Activated CD8-positive, alpha-beta memory T cell treated with anti-CD3 and anti-CD28 coated beads, Interleukin-2, amount 10 ng/mL, durations not matched to agents 7 days and 5 days (primary cell): ENCODE data around the gene OSGIN1. TPM values are rescaled to one million over a fixed set of nuclear protein-coding genes. Genes with fewer than 3 reads are reported as not detected.

Experiments
- ATAC-seq: fragments of 150-1000 bp; cut with Tn5 transposase; one replicate; pipeline ENCODE4 v1.10.0; 2021; ENCODE audit warnings: moderate library complexity
- CTCF ChIA-PET: fragments of 350-600 bp; sonication (Branson Sonifier 250); formaldehyde crosslinking; loops from one replicate; lab custom pipeline; 2021; ENCODE audit warnings: antibody characterized with exemption; lab: Charles Lee
- DNase-seq: peaks from one replicate; pipeline ENCODE4 v3.0.0-alpha.2; 2020
- H3K27ac Mint-ChIP-seq: one replicate; pipeline ENCODE4 v1.8.0; 2021; ENCODE audit warnings: mild to moderate bottlenecking, mixed read lengths
- H3K27me3 Mint-ChIP-seq: one replicate; pipeline ENCODE4 v1.8.0; 2021; ENCODE audit warnings: mixed read lengths
- H3K36me3 Mint-ChIP-seq: one replicate; pipeline ENCODE4 v1.8.0; 2021; ENCODE audit warnings: mild to moderate bottlenecking, mixed read lengths
- H3K4me1 Mint-ChIP-seq: one replicate; pipeline ENCODE4 v1.8.0; 2021; ENCODE audit warnings: mixed read lengths
- H3K4me3 Mint-ChIP-seq: one replicate; pipeline ENCODE4 v1.8.0; 2021; ENCODE audit warnings: mild to moderate bottlenecking, moderate library complexity, mixed read lengths
- H3K9me3 Mint-ChIP-seq: one replicate; pipeline ENCODE4 v1.8.0; 2022; ENCODE audit warnings: low read depth, mixed read lengths
- total RNA-seq, 2 experiments: library from RNA; stranded (reverse); gene quantifications; one replicate each; pipeline ENCODE4 v1.2.3, GENCODE V29; 2021

Gene OSGIN1
- total RNA-seq, 2 experiments from 2014 or later, result 0.21 to 0.93 TPM

DNA sequence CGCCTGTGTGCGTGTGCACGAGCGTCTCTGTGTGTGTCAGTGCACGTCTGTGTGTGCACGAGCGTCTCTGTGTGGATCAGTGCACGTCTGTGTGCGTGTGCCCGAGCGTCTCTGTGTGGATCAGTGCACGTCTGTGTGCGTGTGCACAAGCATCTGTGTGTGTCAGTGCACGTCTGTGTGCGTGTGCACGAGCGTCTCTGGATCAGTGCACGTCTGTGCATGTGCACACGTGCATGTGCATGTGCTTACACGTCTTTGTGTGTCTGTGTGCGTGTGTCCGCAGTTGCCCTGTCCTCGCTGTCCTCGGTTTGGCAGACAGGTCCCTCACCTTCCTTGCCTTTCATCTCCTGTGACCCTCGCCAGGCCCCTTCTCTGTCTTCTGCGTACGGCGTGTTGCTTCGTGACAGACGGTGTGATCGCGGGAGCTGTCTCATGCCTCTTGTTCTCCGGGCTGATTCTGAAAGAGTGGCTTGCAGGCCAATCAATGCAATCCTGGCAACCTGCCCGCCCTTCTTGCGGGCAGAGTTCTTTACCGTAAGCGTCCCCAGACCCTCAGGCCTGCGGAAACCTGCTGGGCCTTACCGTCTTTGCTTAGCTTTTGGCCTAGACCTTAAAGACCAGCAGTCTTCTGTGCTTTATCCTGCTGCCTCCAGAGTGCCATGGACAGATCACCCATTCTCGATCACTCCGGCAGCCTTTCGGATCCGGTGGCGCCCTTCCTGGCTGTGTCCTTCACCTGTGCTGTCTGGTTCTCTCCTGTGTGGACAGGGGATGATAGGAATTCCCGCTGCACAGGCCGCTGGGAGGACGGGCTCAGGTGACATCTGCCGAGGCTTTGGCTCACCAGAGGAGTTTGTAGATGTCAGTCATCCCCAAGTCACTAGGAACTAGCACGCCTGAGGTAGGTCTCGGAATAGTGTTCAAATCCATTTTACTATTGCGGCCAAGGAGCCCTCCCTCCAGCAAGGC is 35.6 kb upstream of the OSGIN1 start:
- no peak overlapping the region for H3K27ac Mint-ChIP-seq
- no peak overlapping the region for H3K4me3 Mint-ChIP-seq
- ATAC-seq (no peak), DNase-seq (no peak)
- H3K27me3 Mint-ChIP-seq, result no peaks in the 10 kb centered on the region
- H3K4me1 Mint-ChIP-seq, result no peaks in the 10 kb centered on the region
- H3K9me3 Mint-ChIP-seq, result peaks cover 7% of the 10 kb centered on the region
- peaks cover 37% of the 10 kb centered on the region for H3K36me3 Mint-ChIP-seq
- CTCF ChIA-PET, result no interaction called here

DNA sequence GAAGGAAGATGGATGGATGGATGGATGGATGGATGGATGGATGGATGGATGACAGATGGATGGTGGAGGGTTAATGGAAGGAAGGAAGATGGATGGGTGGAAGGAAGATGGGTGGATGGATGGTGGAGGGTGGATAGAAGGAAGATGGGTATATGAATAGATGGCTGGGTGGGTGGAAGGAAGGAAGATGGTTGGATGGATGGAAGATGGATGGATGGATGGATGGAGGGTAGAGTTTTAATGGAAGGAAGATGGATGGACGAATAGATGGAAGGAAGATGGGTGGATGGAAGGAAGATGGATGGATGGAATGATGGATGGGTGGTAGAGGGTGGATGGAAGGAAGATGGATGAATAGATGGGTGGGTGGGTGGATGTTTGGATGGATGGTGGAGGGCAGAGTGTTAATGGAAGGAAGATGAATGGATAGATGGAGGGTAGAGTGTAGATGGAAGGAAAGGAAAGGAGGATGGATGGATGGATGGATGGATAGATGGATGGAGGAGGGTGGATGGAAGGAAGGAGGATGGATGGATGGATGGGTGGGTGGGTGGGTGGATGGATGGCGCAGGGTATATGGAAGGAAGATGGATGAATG is 32.0 kb upstream of the OSGIN1 start:
- Mint-ChIP-seq H3K27me3 (no peaks in the 10 kb centered on the region), H3K27ac (no peak overlapping the region), H3K9me3 (peaks cover 7% of the 10 kb centered on the region), H3K4me1 (no peaks in the 10 kb centered on the region), H3K36me3 (peaks cover 32% of the 10 kb centered on the region), H3K4me3 (no peak overlapping the region)
- DNase-seq (no peak), ATAC-seq (no peak)
- CTCF ChIA-PET, result no interaction called here

DNA sequence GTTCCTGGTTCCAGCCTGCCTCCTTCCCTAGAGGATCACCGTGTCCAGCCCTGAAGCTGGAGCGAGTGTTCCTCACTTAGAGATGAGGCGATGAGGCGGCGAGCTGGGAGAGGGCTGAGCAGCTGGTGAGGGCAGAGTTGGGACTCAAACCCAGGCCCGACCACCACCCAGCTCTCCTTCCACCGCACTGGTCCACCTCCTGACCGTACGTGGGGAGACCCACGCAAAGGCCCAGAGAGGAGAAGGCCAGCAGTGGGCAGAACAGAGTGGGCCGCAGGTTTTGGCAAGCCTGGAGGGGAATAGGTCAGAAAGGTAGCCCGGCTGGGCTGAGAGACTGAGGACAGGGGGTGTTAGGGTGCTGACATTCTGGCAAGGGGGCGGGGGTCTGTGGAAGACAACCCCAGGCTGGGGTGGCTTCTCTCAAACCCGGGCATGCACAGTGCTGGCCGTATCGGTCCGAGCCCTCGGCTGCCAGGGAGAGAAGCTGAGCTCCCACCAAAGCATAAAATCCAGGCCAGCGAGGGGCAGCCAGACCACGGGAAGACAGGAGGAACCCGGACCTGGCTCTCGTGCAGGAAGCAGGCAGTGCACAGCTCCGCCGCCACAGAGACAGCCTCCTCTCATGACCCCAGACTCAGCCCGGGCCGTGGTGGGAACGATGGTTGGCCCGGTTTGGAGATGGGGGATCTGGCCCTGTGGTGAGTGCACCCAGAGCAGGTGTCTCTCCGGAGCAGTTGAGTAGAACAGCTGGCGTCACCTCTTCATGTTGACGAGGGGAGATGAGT is 29.3 kb upstream of the OSGIN1 start:
- H3K4me3 Mint-ChIP-seq, result no peak overlapping the region
- H3K9me3 Mint-ChIP-seq, result peaks cover 4% of the 10 kb centered on the region
- H3K4me1 Mint-ChIP-seq, result no peaks in the 10 kb centered on the region
- CTCF ChIA-PET, result interaction anchor here (1.0 kb wide), 1 partner anchor 97 kb away, joined by 3 read pairs; no protein-coding TSS in a partner anchor
- H3K36me3 Mint-ChIP-seq, result peaks cover 11% of the 10 kb centered on the region
- no peak overlapping the region for H3K27ac Mint-ChIP-seq
- no peaks in the 10 kb centered on the region for H3K27me3 Mint-ChIP-seq
- ATAC-seq, result no peak
- DNase-seq, result no peak

DNA sequence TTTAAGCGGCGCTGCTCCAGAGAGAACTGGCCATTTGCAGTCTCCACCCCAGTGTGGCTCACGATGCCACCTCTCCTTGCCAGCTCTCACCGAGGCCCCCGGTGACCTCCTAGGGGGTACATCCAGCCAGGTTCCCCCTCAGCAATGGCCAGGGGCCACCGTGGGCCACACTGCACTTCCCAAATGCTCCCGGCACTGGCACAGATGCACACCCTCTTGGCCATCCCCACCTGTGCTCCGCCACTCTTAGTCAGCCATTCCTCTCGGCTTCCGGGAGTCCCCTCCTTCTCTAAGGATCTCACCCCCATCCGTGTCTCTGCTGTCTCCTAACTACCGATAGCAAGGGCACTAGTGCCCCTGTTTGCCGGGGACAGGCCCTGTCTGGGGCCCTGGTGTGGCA is 28.4 kb upstream of the OSGIN1 start:
- no peak for ATAC-seq
- Mint-ChIP-seq H3K4me3 (no peak overlapping the region), H3K4me1 (no peaks in the 10 kb centered on the region), H3K27me3 (no peaks in the 10 kb centered on the region), H3K36me3 (peaks cover 2% of the 10 kb centered on the region), H3K9me3 (no peaks in the 10 kb centered on the region), H3K27ac (no peak overlapping the region)
- CTCF ChIA-PET, result no interaction called here
- DNase-seq, result no peak

DNA sequence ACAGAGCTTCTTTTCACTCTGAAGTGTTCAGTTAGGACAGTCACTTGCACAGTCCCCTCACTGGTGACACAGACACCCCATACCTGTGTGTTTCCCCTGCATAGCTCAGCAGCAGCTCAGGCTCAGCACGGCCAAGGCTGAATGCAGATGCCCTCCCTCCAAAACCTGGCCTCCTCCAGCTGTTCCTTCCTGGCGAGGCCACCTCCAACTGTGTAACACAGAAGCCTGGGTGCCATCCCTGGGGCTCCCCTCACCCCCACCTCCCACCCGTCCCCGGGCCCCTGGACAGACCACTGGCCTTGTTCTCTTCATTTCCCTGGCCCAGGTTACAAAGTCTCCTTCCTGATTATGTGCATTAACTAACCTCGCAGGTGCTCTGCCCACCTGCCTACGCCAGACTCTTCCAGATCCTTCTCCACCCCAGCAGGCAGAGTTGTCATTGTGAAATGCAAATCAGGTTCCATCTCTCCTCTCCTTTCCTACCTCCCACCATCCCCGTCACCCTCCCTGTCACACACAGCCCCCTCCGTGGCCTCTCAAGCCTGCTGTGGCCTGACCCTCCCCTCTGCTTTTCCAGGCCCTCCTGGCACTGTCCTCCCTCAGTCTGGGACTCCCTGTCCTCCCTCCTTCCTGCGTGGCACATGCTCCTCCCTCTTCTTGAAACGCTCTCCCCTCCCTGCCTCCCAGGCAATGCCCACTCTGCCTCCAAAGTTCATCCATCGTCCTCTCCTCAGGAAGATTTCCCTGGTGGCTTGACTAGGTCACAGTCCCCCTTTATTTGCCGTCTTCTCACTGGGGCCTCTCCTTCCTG is 27.7 kb upstream of the OSGIN1 start:
- H3K9me3 Mint-ChIP-seq, result no peaks in the 10 kb centered on the region
- no peak for DNase-seq
- CTCF ChIA-PET, result interaction anchor here (0.5 kb wide), 1 partner anchor 176 kb away, joined by 3 read pairs; no protein-coding TSS in a partner anchor
- no peak for ATAC-seq
- H3K4me1 Mint-ChIP-seq, result no peaks in the 10 kb centered on the region
- H3K36me3 Mint-ChIP-seq, result no peaks in the 10 kb centered on the region
- H3K27me3 Mint-ChIP-seq, result no peaks in the 10 kb centered on the region
- H3K4me3 Mint-ChIP-seq, result no peak overlapping the region
- no peak overlapping the region for H3K27ac Mint-ChIP-seq

DNA sequence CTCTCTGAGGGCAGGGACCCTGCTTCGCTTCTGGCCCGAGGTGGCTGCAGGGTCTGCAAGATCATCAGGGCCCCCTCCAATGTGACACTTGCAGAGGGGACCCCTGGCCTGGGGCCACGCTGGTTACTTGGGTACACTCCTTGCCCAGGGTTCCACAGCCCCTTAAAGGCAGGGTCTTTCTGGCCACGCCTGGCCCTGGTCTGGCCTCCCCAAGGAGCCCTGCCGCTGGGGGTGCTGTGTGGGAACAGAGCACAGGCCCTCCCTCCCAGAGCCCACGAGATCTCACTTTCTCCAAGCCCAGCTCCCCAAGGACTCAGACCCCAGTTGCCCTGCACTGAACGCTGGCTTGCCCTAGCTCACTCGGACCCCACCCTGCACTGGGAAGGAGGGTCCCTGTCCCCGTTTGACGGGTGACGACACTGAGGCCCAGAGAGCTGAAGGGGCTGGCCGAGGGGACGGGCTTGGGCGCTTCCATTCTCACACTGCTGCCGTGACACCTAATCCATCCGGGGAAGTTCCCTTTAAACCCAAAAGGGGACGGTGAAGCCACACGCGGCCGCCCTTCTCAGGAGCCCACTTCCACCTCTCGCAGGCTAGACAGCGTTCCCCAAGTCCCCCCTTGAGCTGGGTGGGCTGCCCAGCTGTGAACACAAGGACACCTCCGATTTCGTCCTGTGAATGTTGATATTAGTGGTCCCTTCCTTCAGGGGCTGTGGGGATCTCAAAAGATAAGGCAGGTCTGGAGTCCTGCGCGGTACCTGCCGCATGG is 26.9 kb upstream of the OSGIN1 start:
- Mint-ChIP-seq H3K9me3 (no peaks in the 10 kb centered on the region), H3K4me1 (no peaks in the 10 kb centered on the region), H3K36me3 (no peaks in the 10 kb centered on the region), H3K27me3 (no peaks in the 10 kb centered on the region), H3K4me3 (no peak overlapping the region), H3K27ac (no peak overlapping the region)
- CTCF ChIA-PET, result interaction anchor here (0.5 to 2.1 kb wide), 5 partner anchors 11 to 175 kb away, joined by 3 to 6 read pairs (median 4); partner anchors contain the start of gene MLYCD
- no peak for DNase-seq
- no peak for ATAC-seq

DNA sequence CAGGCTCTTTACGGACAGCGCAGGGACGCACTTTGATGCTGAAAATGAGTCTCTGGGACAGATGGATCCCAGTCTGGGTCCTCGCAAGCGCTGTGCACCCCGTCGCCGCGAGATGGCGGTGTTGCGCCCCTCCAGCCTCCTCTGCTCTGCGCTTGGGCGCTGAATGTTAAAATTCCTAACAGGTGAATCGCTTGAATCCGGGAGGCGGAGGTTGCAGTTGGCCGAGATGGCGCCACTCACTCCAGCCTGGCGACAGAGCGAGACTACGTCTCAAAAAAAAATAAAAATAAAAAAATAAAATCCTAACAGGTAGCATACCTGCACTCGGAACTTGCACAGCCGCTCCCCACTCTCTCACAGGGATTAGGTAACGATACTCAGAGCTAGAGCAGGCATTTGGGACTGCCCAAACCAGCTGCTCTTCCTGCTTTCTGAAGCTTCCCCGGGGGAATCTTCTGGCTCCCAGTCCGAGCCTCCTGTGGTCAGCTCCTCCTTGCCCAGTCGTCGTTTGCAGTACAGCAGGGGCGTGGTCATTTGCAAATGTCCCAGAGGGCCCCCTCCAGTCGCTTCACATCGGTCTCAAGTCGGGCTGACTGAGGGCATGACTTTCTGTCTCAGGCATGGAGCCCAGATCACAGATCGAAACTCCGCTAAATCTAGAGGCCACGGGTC is 26.2 kb upstream of the OSGIN1 start:
- peak; percentile 65 for DNase-seq
- H3K4me3 Mint-ChIP-seq, result no peak overlapping the region
- CTCF ChIA-PET, result interaction anchor here (0.8 to 2.1 kb wide), 7 partner anchors 10 to 100 kb away, joined by 3 to 7 read pairs (median 4); partner anchors contain the start of gene MLYCD
- H3K4me1 Mint-ChIP-seq, result no peaks in the 10 kb centered on the region
- H3K9me3 Mint-ChIP-seq, result no peaks in the 10 kb centered on the region
- H3K36me3 Mint-ChIP-seq, result no peaks in the 10 kb centered on the region
- H3K27me3 Mint-ChIP-seq, result no peaks in the 10 kb centered on the region
- peak; percentile 73 for ATAC-seq
- no peak overlapping the region for H3K27ac Mint-ChIP-seq

DNA sequence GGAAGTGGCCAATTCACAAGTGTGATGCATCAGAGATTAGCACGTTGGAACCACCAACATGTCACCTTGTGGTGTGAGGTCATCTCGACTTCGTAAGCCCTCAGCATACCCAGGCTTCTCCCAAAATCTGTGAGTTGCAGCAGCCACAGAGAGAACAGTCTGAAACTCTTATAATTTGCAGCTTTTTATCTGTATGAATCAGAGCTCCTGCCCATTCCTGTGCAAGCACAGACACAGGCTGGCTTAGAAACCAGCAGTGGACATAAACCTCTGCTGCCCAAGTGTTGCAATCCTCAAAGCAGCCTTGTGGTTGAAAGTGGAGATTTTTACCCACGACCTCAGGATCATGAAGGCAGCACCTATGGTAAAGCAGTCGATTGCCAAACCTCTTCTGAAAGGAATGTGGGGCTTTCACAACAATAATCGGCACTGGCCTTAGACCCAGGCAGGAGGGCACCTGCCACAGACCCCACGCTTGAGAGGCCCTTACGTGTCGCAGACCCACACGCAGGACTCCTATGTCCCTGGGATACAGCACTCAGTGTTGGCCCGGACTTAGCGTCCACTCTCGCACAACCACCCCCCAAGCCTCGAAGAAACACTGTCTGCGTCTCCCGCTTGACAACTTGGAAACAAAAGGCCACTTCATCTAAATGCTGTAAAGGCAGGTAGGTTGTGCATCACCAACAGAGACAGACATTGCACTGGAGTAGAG is 24.5 kb upstream of the OSGIN1 start:
- Mint-ChIP-seq H3K27ac (no peak overlapping the region), H3K4me1 (no peaks in the 10 kb centered on the region), H3K36me3 (no peaks in the 10 kb centered on the region), H3K4me3 (no peak overlapping the region), H3K27me3 (no peaks in the 10 kb centered on the region), H3K9me3 (no peaks in the 10 kb centered on the region)
- no peak for DNase-seq
- CTCF ChIA-PET, result interaction anchor here (0.6 to 2.1 kb wide), 5 partner anchors 9 to 383 kb away, joined by 3 to 6 read pairs (median 4); no protein-coding TSS in a partner anchor
- no peak for ATAC-seq

DNA sequence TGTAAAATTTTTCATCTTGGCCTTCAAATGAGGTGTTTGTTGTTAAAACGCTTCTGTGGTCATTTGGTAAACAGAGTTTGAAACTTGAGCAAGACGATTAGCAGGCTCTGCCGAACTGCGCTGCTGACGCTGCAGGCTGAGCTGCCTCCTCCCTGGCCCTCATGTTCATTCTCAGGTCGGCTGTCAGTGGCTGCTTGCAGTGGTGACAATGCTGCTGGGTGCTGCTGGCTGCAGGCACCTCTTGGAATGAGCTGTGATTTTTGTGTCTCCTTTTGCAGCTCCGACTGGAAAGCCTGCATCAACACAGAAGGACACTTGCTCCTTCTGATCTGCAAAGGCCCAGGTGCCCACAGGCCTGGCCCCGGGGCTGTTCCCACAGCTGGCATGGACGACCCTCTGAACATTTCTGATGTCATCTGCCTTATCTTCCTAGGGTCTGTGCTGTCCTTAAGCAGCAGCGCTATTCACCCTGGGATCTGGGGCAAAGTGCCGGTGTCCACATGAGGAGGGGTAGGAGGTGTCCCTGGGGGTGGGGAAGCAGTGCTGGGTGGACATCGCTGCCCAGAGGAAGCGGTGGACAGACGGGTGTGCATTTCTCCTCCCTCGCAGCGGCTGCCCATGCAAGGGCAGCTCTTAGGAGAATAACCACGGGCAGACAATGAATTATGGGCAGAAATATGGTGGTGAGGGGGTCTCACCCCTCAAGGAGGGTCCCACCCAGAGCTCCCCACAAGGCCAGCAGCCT is 23.1 kb upstream of the OSGIN1 start:
- CTCF ChIA-PET, result interaction anchor here (0.8 to 1.0 kb wide), 2 partner anchors 24 to 183 kb away, joined by 3 read pairs; no protein-coding TSS in a partner anchor

DNA sequence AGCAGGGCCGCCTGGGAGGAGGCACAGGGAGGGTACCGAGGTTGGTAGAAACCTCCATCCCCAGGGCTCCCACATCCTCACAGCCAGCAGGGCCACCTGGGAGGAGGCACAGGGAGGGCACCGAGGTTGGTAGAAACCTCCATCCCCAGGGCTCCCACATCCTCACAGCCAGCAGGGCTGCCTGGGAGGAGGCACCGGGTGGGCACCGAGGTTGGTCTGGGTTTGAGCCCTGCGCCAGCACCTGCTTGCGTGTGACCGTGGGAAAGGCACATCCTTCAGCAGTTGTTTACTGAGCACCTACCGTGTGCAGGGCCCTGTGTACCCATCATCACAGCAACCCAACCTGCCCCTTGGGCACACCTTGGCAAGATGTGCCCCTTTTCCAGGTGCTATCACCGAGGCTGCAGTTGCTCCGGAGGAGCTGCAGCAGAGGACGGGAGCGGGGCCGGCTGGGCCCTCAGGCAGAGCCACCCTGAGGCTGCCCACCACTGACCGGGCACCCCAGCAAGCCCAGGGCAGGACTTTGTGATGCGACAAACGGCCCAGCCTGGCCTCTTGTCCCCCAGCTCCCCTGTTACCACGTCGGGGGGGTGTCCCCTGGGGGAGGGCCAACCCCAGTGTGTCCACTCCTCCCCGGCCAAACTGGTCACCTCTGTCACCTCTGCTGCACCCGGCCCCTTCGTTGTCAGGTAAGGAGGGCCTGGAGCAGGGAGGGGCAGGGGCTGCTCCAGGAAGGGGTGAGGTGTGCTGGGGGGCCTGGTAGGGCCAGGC is 22.1 kb upstream of the OSGIN1 start:
- H3K36me3 Mint-ChIP-seq, result no peaks in the 10 kb centered on the region
- no peak overlapping the region for H3K27ac Mint-ChIP-seq
- no peaks in the 10 kb centered on the region for H3K27me3 Mint-ChIP-seq
- CTCF ChIA-PET, result interaction anchor here (0.8 kb wide), 1 partner anchor 182 kb away, joined by 3 read pairs; no protein-coding TSS in a partner anchor
- ATAC-seq (no peak), DNase-seq (no peak)
- no peak overlapping the region for H3K4me3 Mint-ChIP-seq
- no peaks in the 10 kb centered on the region for H3K9me3 Mint-ChIP-seq
- no peaks in the 10 kb centered on the region for H3K4me1 Mint-ChIP-seq

More for the DNA sequence above, 23.1 kb upstream of the OSGIN1 start:
- DNase-seq (no peak), ATAC-seq (no peak)
- Mint-ChIP-seq H3K4me1 (no peaks in the 10 kb centered on the region), H3K4me3 (no peak overlapping the region), H3K27ac (no peak overlapping the region), H3K9me3 (no peaks in the 10 kb centered on the region), H3K27me3 (no peaks in the 10 kb centered on the region), H3K36me3 (no peaks in the 10 kb centered on the region)
